T-helper 22 cell (primary cell): ENCODE results near the gene CUX1.
"Not testable (repeated sequence)": the region's sequence is repeated elsewhere in the genome, so short reads cannot be mapped to it uniquely, and the experiment has no call there.

ENCODE experiments used
- DNase-seq: peaks from one replicate; pipeline ENCODE4 v3.0.0-alpha.2; 2020; ENCODE audit warnings: low read depth

CUX1 gene

GRCh38 chr7:102288285-102288930 lies 471.0 kb downstream of the CUX1 start:
- no peak for DNase-seq

GRCh38 chr7:102289057-102289456 lies 471.6 kb downstream of the CUX1 start:
- no peak for DNase-seq

- DNase-seq: no peak
Observed at GRCh38 chr7:102291056-102291915, 473.9 kb downstream of the CUX1 start.

GRCh38 chr7:102291916-102292267 lies 474.5 kb downstream of the CUX1 start:
- DNase-seq: no peak

DNA sequence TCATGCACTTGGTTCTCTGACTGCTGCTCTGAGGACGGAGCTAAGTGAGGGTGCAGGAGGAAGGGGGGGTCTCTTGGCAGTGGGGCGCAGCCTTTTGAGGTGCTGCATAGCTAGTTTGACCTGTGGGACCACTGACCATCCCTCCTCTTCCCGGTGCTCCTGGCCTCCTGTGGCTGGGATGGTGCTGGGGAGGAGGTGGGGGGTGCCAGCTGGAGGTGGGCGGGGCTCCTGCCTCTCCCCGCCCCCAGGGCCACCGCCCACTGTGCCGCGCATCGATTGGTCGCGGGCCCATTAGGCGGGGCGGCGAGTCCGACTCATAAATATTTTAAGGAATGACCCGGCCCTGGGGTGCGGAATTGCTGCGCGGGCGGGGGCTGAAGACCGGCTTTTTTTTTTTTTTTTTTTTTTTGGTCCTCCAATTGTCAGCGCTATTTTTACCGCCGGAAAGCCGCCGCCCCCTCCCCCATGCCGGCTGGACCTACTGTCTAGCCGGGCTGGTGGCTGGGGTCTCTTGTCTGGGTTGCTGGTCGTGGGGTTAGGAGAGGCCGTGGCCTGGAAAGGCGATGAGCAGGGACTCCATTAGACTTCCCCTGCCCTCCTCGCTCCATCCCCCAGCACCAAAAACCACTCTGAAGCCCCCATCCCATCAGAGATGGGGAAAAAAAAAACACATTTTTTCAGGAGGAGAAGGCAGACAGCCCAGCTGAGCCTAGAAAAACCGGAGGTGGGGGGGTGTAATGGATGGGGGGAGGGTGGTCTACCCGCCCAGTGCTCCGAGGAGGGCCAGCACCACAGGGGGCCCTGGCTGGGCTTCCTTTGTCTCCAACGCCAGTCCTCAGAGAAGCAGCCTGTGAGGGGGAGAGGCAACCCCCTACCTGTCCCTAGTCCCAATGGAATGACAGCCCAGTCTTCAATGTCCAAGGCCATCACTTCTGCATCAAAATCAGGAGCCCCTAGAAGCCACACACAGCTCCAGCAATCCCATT lies 475.7 kb downstream of the CUX1 start:
- no peak for DNase-seq

DNA sequence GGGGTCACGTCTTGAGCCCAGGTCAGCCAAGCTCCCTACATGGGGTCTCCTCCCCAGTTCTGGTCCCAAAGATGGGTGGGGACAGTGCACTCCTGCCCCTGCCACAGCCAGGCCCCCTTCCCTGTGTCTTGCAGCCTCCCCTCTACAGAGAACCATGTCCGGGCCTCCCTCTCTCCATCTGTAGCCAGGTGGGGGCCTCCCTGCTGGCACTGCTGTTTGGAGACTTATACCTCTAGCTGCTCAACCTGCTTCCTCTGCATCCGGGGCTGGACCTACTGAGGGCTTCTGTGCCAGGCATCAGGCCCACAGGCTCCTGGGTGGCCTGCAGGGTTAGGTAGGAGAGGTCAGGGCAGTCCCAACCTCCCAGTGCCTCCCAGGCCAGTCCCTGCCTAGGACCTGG lies 477.2 kb downstream of the CUX1 start:
- DNase-seq: no peak

DNA sequence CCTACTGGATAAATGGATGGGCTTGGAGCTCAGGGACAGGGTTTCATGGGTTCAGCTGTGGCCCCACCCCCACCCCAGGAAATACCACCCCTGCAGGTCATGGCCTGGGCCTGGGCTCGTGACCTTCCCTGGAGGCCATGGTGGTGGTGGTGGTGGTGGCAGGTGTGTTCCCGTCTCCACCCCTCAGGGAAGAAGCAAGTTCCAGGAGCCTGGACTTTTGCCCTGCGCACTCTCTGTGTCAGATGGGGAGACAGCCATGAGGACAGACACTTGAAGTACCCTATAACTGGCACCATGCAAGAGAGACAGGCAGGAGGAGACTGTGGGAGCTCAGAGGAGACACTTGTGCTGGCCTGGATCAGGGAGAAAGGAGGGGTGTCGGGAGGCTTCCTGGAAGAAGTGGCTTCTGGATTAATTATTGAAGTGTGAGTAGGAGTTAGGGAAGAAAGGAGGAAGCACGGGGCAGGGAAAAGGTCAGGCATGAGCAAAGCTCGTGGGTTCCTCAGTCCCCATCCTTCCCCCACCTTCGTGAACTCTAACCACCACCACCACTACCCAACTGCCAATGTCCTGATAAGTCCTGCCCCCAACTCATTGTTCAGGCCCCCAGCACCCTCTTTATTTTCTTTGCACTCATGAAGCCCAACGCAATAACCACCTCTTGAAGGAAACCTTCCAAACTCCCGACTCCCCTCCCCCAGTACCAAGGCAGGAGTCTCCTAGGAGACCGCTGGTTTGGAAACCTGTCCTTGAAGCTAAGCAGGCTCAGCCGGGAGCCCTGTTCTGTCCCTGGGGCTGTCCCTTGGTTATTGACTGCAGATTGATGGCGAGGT lies 478.1 kb downstream of the CUX1 start:
- no peak for DNase-seq

DNA sequence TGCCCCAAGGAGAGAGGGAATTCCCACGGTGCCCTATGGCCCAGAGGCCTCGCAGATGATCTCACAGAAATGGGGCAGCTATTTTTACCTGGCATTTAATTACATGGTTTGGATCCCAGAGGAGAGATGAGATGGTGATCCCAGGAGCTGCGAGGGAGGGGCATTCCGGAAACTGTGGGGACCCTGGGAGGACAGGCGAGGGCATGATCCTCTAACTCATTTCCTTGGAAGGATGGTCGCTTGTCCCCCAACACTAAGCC lies 478.7 kb downstream of the CUX1 start:
- DNase-seq: no peak

DNA sequence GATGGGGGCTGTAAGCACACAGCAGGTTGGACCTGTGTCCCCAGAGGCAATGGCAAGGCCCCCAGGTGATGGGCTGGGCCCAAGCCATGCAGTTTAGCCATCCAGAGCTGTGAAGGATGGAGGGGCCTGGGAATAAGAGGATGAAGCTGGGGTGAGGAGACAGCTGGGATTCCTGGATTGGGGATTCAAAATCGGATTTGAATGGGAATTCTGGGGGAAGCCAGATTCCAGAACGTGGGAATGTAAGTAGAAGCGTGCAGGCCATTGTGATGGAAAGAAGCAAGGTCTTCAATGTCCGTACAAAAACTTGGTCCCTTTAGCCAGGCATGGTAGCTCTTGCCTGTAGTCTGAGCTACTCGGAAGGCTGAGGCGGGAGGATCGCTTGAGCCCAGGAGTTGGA lies 479.1 kb downstream of the CUX1 start:
- no peak for DNase-seq

- DNase-seq: no peak
Observed at GRCh38 chr7:102297487-102298218, 480.2 kb downstream of the CUX1 start.

GRCh38 chr7:102300643-102301221 lies 483.3 kb downstream of the CUX1 start:
- no peak for DNase-seq

GRCh38 chr7:102301367-102301766 lies 483.9 kb downstream of the CUX1 start:
- DNase-seq: not testable (repeated sequence)

DNA sequence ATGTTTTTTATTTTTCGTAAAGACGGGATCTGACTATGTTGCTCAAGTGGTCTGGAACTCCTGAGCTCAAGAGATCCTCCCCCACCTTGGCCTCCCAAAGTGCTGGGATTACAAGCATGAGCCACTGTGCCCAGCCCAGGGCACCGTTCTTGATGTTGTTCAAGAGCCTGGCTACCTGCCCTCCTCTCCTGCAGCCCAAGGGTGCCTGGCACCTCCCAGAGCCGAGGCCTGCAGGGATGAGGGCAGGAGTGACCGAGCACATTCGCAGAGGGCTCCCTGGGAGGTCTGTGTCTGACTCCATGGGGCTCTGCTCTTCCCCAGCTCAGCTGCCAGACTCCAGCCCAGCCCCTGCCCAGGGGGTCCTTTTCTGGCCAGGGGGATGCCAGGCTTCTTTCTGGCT lies 484.6 kb downstream of the CUX1 start:
- DNase-seq: no peak

DNA sequence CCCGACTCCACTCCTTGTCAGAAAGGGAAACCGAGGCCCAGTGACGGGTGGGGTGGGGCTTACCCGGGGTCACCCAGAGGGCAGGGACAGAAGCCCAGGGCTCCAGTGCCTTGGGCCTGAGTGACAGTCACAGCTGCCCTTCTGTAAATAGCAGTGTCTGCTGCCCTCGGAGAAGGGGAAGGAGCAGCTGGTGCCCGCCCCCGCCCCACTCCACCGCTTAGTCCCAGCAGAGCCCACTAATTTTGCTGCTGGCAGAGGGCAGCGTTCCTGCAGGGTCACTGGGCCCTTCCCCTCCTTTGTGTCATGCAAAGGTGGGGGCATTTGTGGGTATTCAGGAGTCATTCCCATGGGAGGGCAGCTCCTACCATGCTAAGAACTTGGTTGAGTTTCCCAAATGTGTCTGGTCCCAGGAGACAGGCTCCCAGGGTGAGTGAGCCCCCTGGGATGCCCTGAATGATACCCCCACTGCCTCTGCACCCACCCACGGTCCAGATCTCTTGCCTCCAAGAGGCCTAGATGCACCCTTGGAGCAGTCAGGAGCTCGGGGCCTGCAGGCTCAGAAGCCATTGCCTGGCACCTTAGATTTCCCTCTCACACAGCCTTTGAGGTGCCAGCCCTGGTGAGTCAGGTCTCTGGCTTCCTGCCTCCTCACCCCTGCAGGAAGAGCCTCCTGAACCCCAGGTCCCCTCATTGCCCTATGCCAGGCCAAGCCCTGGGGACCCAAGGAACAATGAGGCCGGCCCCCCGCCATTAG lies 486.4 kb downstream of the CUX1 start:
- DNase-seq: no peak

DNA sequence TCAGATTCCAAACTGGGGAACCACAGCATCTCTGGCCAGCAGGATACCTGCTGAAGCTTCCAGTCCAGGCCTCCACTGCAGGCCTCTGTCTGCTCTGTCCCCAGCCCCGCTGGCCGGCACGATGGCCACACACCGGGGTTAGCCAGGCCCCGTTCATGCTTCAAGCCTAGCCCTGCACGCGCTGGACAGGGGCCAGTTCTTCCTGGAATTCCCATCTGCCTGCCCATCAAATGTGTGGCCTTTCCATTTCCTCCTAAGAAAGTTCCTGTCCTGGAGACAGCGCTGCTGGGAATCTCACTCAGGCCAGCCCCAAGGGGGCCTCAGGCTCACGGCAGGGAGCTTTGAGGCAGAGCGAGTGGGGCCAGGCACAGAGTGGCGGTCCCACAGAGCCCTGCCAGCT lies 487.2 kb downstream of the CUX1 start:
- DNase-seq: no peak

DNA sequence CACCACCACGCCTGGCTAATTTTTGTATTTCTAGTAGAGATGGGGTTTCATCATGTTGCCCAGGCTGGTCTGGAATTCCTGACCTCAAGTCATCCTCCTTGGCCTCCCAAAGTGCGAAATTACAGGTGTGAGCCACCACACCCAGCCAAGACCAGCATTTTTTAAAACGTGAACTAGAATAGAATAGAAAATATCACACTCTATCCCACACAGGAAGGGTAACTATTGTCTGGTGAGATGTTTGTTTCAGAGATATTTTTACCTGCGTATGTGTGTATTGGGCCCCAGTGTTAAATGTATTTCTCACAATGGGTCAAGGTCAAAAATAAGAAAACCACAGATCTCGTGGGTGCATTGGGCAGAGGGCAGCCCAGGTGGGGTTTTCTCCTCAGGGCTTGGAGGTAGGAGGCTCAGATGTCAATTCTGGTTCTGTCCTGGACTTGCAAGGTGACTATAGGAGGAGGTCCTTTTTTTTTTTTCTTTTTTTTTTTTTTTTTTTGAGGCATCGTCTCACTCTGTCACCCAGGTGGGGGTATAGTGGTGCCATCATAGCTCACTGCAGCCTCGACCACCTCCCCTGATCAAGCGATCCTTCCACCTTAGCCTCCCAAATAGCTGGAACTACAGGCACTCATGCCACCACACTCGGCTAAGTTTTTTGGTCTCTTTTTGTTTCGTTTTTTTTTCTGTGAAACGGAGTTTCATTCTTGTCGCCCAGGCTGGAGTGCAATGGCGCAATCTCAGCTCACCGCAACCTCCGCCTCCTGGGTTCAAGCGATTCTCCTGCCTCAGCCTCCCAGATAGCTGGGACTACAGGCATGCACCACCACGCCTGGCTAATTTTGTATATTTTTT lies 488.2 kb downstream of the CUX1 start:
- no peak for DNase-seq

GRCh38 chr7:102306916-102307677 lies 489.7 kb downstream of the CUX1 start:
- DNase-seq: no peak

DNA sequence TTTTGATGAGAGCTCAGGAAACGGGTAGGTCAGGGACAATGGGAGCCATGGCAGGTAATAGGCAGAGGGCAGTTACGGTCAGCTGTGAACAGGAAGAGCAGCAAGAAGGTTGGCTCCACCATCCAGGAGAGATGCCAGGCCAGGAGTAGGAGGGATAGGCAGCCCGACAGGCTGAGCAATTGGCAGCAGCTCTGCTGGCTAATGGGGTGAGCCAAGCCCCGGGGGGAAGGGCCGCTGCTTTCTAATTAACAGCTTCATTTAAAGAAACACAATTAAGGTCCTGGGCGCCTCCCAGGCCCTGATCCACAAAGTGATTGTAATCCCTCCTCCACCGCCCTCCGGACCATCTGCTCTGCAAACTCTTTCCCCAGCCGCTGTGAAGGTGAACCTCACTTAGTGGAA lies 493.0 kb downstream of the CUX1 start:
- DNase-seq: no peak
